DOHH2 (cell line): ENCODE data around the gene ZPLD1.

ENCODE experiments used
- EZH2phosphoT487 ChIP-seq: fragments of 200-600 bp; sonication (generic); IDR thresholded peaks from 2 replicates; pipeline ENCODE4 v1.6.1; 2017; ENCODE audit warnings: borderline replicate concordance, mild to moderate bottlenecking, antibody characterized with exemption, low read length, moderate library complexity, mixed read lengths
- TF ChIP-seq, protein P1 (sequence below): fragments of 200-600 bp; sonication (generic); IDR thresholded peaks from one replicate; pipeline ENCODE4 v1.5.1; 2014; ENCODE audit warnings: antibody characterized with exemption, mild to moderate bottlenecking, low read depth, low read length; ENCODE audit not compliant: poor library complexity, severe bottlenecking

DNA sequence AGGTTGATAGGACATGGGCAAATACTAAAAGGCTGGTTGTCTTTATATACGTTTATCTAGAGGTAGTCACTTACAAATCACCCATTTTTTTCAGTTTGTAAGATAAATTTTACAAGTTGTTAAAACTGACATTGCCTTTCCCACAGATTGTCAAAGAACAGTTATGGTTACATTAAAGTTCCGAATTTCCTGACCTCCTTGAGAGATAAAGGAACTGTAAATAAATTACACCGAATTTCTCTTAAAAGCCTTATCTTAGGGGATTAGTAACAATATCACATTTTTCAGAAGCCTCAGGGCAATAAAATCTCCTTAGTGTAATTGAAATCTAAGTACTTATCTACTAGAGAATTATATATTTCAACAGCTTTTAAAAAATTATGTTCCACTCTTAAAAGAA, 49.5 kb downstream of the ZPLD1 start:
- TF ChIP-seq, protein P1, sequence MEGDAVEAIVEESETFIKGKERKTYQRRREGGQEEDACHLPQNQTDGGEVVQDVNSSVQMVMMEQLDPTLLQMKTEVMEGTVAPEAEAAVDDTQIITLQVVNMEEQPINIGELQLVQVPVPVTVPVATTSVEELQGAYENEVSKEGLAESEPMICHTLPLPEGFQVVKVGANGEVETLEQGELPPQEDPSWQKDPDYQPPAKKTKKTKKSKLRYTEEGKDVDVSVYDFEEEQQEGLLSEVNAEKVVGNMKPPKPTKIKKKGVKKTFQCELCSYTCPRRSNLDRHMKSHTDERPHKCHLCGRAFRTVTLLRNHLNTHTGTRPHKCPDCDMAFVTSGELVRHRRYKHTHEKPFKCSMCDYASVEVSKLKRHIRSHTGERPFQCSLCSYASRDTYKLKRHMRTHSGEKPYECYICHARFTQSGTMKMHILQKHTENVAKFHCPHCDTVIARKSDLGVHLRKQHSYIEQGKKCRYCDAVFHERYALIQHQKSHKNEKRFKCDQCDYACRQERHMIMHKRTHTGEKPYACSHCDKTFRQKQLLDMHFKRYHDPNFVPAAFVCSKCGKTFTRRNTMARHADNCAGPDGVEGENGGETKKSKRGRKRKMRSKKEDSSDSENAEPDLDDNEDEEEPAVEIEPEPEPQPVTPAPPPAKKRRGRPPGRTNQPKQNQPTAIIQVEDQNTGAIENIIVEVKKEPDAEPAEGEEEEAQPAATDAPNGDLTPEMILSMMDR = no peak
- TF ChIP-seq EZH2phosphoT487 = no peak
